Testis (tissue), 3 donors: ENCODE data around the gene PRDM1. TPM values are rescaled to one million over a fixed set of nuclear protein-coding genes. Genes with fewer than 3 reads are reported as not detected.

Source experiments
- DNase-seq: peaks from one replicate; pipeline ENCODE4 v3.0.0-alpha.2; 2019
- H3K27ac ChIP-seq, 2 donors: fragments of 200-600 bp; sonication (generic); one replicate each; pipeline ENCODE4 v1.5.1; 2019
- H3K27me3 ChIP-seq: fragments of 200-600 bp; sonication (generic); one replicate; pipeline ENCODE4 v1.5.1; 2019
- H3K36me3 ChIP-seq: fragments of 200-600 bp; sonication (generic); one replicate; pipeline ENCODE4 v1.5.1; 2017; ENCODE audit warnings: low read depth; ENCODE audit errors: missing control alignments
- H3K4me1 ChIP-seq: fragments of 200-600 bp; sonication (generic); one replicate; pipeline ENCODE4 v1.5.1; 2019
- H3K4me3 ChIP-seq, 2 donors: fragments of 200-600 bp; sonication (generic); one replicate each; pipeline ENCODE4 v1.5.1; 2017 to 2019
- H3K9me3 ChIP-seq: fragments of 200-600 bp; sonication (generic); one replicate; pipeline ENCODE4 v1.5.1; 2017
- CTCF ChIP-seq, 3 experiments: fragments of 450-650 bp in 2 of 3; fragments of 200-600 bp in 1 of 3; sonication (generic) in 1 of 3; IDR thresholded peaks; one replicate each; pipeline ENCODE4 v1.5.1; 2016 to 2019; ENCODE audit warnings: antibody characterized with exemption in 3 of 3, mild to moderate bottlenecking in 2 of 3, moderate library complexity in 1 of 3
- POLR2A ChIP-seq: fragments of 450-650 bp; IDR thresholded peaks from one replicate; pipeline ENCODE4 v1.6.1; 2017; ENCODE audit warnings: antibody characterized with exemption, mild to moderate bottlenecking, moderate library complexity
- WGBS, 2 donors: methylation state at CpG; one replicate each; pipeline ENCODE4 v1.1.5; 2018; 5-methylcytosine and 5-hydroxymethylcytosine counted together
- intact Hi-C: fragments of 100-400 bp; cut with DNase I; formaldehyde crosslinking; loops from one replicate; pipeline ENCODE4 v1.15.1; 2023; ENCODE audit warnings: low total_unique reads
- polyA plus RNA-seq: library from polyadenylated mRNA; stranded (reverse); fragments of 350-450 nt; fragmentation: Illumina TruSeq; extraction: RNeasy Lipid Tissue Mini Kit (QIAGEN cat#74804); gene quantifications from one replicate; pipeline ENCODE4 v1.2.3, GENCODE V29; 2014; ENCODE audit warnings: low read depth, low replicate concordance; ENCODE audit not compliant: insufficient read depth
- total RNA-seq, 2 donors: library from RNA; depleted of rRNA; stranded (reverse); fragments of >200 nt; gene quantifications; one replicate each; pipeline ENCODE4 v1.2.3, GENCODE V29; 2016

Gene PRDM1
- total and polyA plus RNA-seq, 3 donors from 2014 or later = 3.3 to 4.1 (median 3.5) TPM

- Histone ChIP-seq H3K27me3 (no peaks in the 10 kb centered on the region), H3K9me3 (no peaks in the 10 kb centered on the region), H3K4me1 (no peaks in the 10 kb centered on the region), H3K27ac (no peak overlapping the region), H3K36me3 (no peaks in the 10 kb centered on the region), H3K4me3 (no peak overlapping the region)
- WGBS, 2 donors = 90 to 94% methylated on average over 11 of the region's 11 CpGs
- DNase-seq = no peak
- intact Hi-C loops = no loop called here
- no peak for TF ChIP-seq CTCF (IDR thresholded peaks at IDR 0.05)
- TF ChIP-seq POLR2A = no peak
These were observed 39.8 kb downstream of the PRDM1 start for GRCh38 chr6:106125925-106126435.

GRCh38 chr6:106126482-106126881, 40.3 kb downstream of the PRDM1 start:
- no peaks in the 10 kb centered on the region for H3K4me1 ChIP-seq
- H3K9me3 ChIP-seq = no peaks in the 10 kb centered on the region
- 89 to 93% methylated on average over 3 of the region's 3 CpGs for WGBS, 2 donors
- intact Hi-C loops = no loop called here
- no peak overlapping the region for H3K4me3 ChIP-seq
- no peak for TF ChIP-seq POLR2A
- no peak for TF ChIP-seq CTCF (IDR thresholded peaks at IDR 0.05)
- H3K27ac ChIP-seq = no peak overlapping the region
- H3K27me3 ChIP-seq = no peaks in the 10 kb centered on the region
- no peak for DNase-seq
- no peaks in the 10 kb centered on the region for H3K36me3 ChIP-seq

GRCh38 chr6:106128981-106129781, 43.0 kb downstream of the PRDM1 start:
- WGBS, 2 donors = 86 to 89% methylated on average over 9 of the region's 9 CpGs
- intact Hi-C loops = no loop called here
- H3K36me3 ChIP-seq = no peaks in the 10 kb centered on the region
- H3K4me1 ChIP-seq = no peaks in the 10 kb centered on the region
- no peak overlapping the region for H3K4me3 ChIP-seq
- H3K27me3 ChIP-seq = no peaks in the 10 kb centered on the region
- no peak for TF ChIP-seq POLR2A
- TF ChIP-seq CTCF (IDR thresholded peaks at IDR 0.05) = no peak
- DNase-seq = no peak
- no peaks in the 10 kb centered on the region for H3K9me3 ChIP-seq
- H3K27ac ChIP-seq = no peak overlapping the region

- no peak for TF ChIP-seq CTCF (IDR thresholded peaks at IDR 0.05)
- no peak for TF ChIP-seq POLR2A
- no peaks in the 10 kb centered on the region for H3K4me1 ChIP-seq
- WGBS, 2 donors = 81 to 89% methylated on average over 10 of the region's 10 CpGs
- no peak overlapping the region for H3K4me3 ChIP-seq
- intact Hi-C loops = no loop called here
- H3K27ac ChIP-seq = no peak overlapping the region
- no peaks in the 10 kb centered on the region for H3K36me3 ChIP-seq
- H3K9me3 ChIP-seq = no peaks in the 10 kb centered on the region
- no peaks in the 10 kb centered on the region for H3K27me3 ChIP-seq
- DNase-seq = no peak
These were observed 46.1 kb downstream of the PRDM1 start for GRCh38 chr6:106132153-106132698.
